ENCODE data around the gene EPB41L4A.

Gene EPB41L4A

GRCh38 chr5:112253478-112254250, 165.4 kb downstream of the EPB41L4A start:
- no peak overlapping the region for H3K27ac Mint-ChIP-seq
- no peak for TF ChIP-seq CTCF (IDR thresholded peaks at IDR 0.05; ENCODE audit: unreplicated experiment in 3 of 3)
- H3K4me1 Mint-ChIP-seq, result peaks cover 5% of the 10 kb centered on the region
- no peaks in the 10 kb centered on the region for H3K27me3 Mint-ChIP-seq (ENCODE audit: low read depth)
- H3K4me3 Mint-ChIP-seq, result no peak overlapping the region
- H3K9me3 Mint-ChIP-seq, result no peaks in the 10 kb centered on the region
- H3K36me3 Mint-ChIP-seq (ENCODE audit: low read depth), result no peaks in the 10 kb centered on the region

GRCh38 chr5:112250551-112250950, 168.5 kb downstream of the EPB41L4A start:
- no peak for TF ChIP-seq CTCF (IDR thresholded peaks at IDR 0.05; ENCODE audit: unreplicated experiment in 3 of 3)
- no peak overlapping the region for H3K4me3 Mint-ChIP-seq
- H3K9me3 Mint-ChIP-seq, result no peaks in the 10 kb centered on the region
- no peak overlapping the region for H3K27ac Mint-ChIP-seq
- no peaks in the 10 kb centered on the region for H3K27me3 Mint-ChIP-seq (ENCODE audit: low read depth)
- H3K36me3 Mint-ChIP-seq (ENCODE audit: low read depth), result no peaks in the 10 kb centered on the region
- H3K4me1 Mint-ChIP-seq, result no peaks in the 10 kb centered on the region

GRCh38 chr5:112248623-112249022, 170.5 kb downstream of the EPB41L4A start:
- TF ChIP-seq CTCF (IDR thresholded peaks at IDR 0.05; ENCODE audit: unreplicated experiment in 3 of 3), result no peak
- Mint-ChIP-seq H3K36me3 (ENCODE audit: low read depth) (no peaks in the 10 kb centered on the region), H3K4me1 (no peaks in the 10 kb centered on the region), H3K27me3 (ENCODE audit: low read depth) (no peaks in the 10 kb centered on the region), H3K27ac (no peak overlapping the region), H3K9me3 (no peaks in the 10 kb centered on the region), H3K4me3 (no peak overlapping the region)

- Mint-ChIP-seq H3K4me3 (no peak overlapping the region), H3K9me3 (no peaks in the 10 kb centered on the region), H3K4me1 (no peaks in the 10 kb centered on the region), H3K27me3 (ENCODE audit: low read depth) (no peaks in the 10 kb centered on the region), H3K36me3 (ENCODE audit: low read depth) (no peaks in the 10 kb centered on the region), H3K27ac (no peak overlapping the region)
- TF ChIP-seq CTCF (IDR thresholded peaks at IDR 0.05; ENCODE audit: unreplicated experiment in 3 of 3), result no peak
Observed at GRCh38 chr5:112247960-112248359, 171.1 kb downstream of the EPB41L4A start.

GRCh38 chr5:112245656-112246055, 173.4 kb downstream of the EPB41L4A start:
- TF ChIP-seq CTCF (IDR thresholded peaks at IDR 0.05; ENCODE audit: unreplicated experiment in 3 of 3), result no peak
- Mint-ChIP-seq H3K9me3 (no peaks in the 10 kb centered on the region), H3K4me1 (no peaks in the 10 kb centered on the region), H3K4me3 (no peak overlapping the region), H3K27ac (no peak overlapping the region), H3K27me3 (ENCODE audit: low read depth) (no peaks in the 10 kb centered on the region), H3K36me3 (ENCODE audit: low read depth) (no peaks in the 10 kb centered on the region)

GRCh38 chr5:112239996-112240395, 179.1 kb downstream of the EPB41L4A start:
- Mint-ChIP-seq H3K9me3 (no peaks in the 10 kb centered on the region), H3K27me3 (ENCODE audit: low read depth) (no peaks in the 10 kb centered on the region), H3K27ac (no peak overlapping the region), H3K4me1 (no peaks in the 10 kb centered on the region), H3K36me3 (ENCODE audit: low read depth) (no peaks in the 10 kb centered on the region), H3K4me3 (no peak overlapping the region)
- no peak for TF ChIP-seq CTCF (IDR thresholded peaks at IDR 0.05; ENCODE audit: unreplicated experiment in 3 of 3)
